GM12878 (cell line): ENCODE results near the gene AADACL2. TPM values are rescaled to one million over a fixed set of nuclear protein-coding genes. Genes with fewer than 3 reads are reported as not detected.

Experiments
- ATAC-seq: fragments of 200-7000 bp; cut with Tn5 transposase; 3 replicates; pipeline ENCODE4 v1.9.1; 2020; ENCODE audit warnings: mild to moderate bottlenecking, moderate library complexity
- BruUV-seq: library from RNA; stranded (reverse); fragments of 400-500 nt; replicated peaks from 2 replicates; lab custom pipeline; 2021; lab: Mats Ljungman, UMichigan
- CTCF ChIA-PET: fragments of 300-600 bp; sonication (Branson Sonifier 250); formaldehyde crosslinking; extraction: SDS; loops from one replicate; lab custom pipeline; 2021; ENCODE audit warnings: inconsistent platforms; lab: Yijun Ruan, JAX
- POLR2A ChIA-PET: fragments of 350-600 bp; formaldehyde crosslinking; extraction: SDS; loops from one replicate; lab custom pipeline; 2021; ENCODE audit warnings: inconsistent platforms; lab: Charles Lee
- RAD21 ChIA-PET: fragments of 300-600 bp; sonication (Branson Sonifier 250); formaldehyde crosslinking; loops from one replicate; lab custom pipeline; 2023; ENCODE audit warnings: antibody characterized with exemption; ENCODE audit not compliant: unreplicated experiment; lab: Charles Lee
- SMC1A ChIA-PET: fragments of 300-600 bp; sonication (Branson Sonifier 250); formaldehyde crosslinking; loops from one replicate; lab custom pipeline; 2023; ENCODE audit not compliant: unreplicated experiment, uncharacterized antibody; lab: Charles Lee
- DNase-seq: peaks from one replicate; pipeline ENCODE4 v3.0.0-alpha.2; 2011; ENCODE audit warnings: low read depth, low spot score
- FAIRE-seq: peaks from 3 replicates; lab custom pipeline; 2011; peaks lifted over from hg19 to GRCh38; lab: Jason Lieb, UNC
- H2AFZ ChIP-seq: 2 replicates; pipeline ENCODE4 v1.6.0; 2011; ENCODE audit warnings: low read depth, low read length, control low read depth; ENCODE audit not compliant: control insufficient read depth
- H3K27ac ChIP-seq: 2 replicates; pipeline ENCODE4 v1.5.1; 2011; ENCODE audit warnings: control low read depth; ENCODE audit not compliant: control insufficient read depth, insufficient read depth
- H3K27me3 ChIP-seq, 2 experiments: replicated peaks in 1 of 2; 2 replicates each; pipeline versions ENCODE4 v1.6.0 to v1.6.1; 2011; ENCODE audit warnings: low read length in 1 of 2; ENCODE audit not compliant: control insufficient read depth in 2 of 2, insufficient read depth in 2 of 2
- H3K36me3 ChIP-seq, 2 experiments: 2 replicates each; pipeline ENCODE4 v1.5.1; 2011; ENCODE audit warnings: low read length in 1 of 2; ENCODE audit not compliant: control insufficient read depth in 2 of 2, insufficient read depth in 2 of 2
- H3K4me1 ChIP-seq: 2 replicates; pipeline ENCODE4 v1.6.1; 2011; ENCODE audit warnings: mild to moderate bottlenecking, low read length, moderate library complexity, mixed read lengths; ENCODE audit not compliant: control insufficient read depth, insufficient read depth
- H3K4me2 ChIP-seq: 2 replicates; pipeline ENCODE4 v1.6.0; 2011; ENCODE audit warnings: control low read depth; ENCODE audit not compliant: control insufficient read depth, insufficient read depth
- H3K4me3 ChIP-seq: fragments of 200-600 bp; sonication (generic); 2 replicates; pipeline ENCODE4 v1.5.1; 2016
- H3K79me2 ChIP-seq: 2 replicates; pipeline ENCODE4 v1.6.0; 2011; ENCODE audit warnings: low read length; ENCODE audit not compliant: control insufficient read depth, insufficient read depth
- H3K9ac ChIP-seq: 2 replicates; pipeline ENCODE4 v1.8.0; 2011; ENCODE audit warnings: low read length, control low read depth, mixed read lengths; ENCODE audit not compliant: control insufficient read depth, insufficient read depth
- H3K9me3 ChIP-seq: replicated peaks from 3 replicates; pipeline ENCODE4 v1.5.1; 2011; ENCODE audit warnings: mild to moderate bottlenecking, low read length; ENCODE audit not compliant: control insufficient read depth, insufficient read depth
- H4K20me1 ChIP-seq: 2 replicates; pipeline ENCODE4 v1.6.0; 2011; ENCODE audit not compliant: control insufficient read depth, insufficient read depth
- BACH1 ChIP-seq: fragments of 450-650 bp; IDR thresholded peaks from 2 replicates; pipeline ENCODE4 v1.6.1; 2017; ENCODE audit warnings: mild to moderate bottlenecking, borderline replicate concordance
- HSF1 ChIP-seq: fragments of 150-350 bp; IDR thresholded peaks from 2 replicates; pipeline ENCODE4 v1.6.1; 2014; ENCODE audit warnings: mild to moderate bottlenecking, low read depth, low read length
- MEF2A ChIP-seq: IDR thresholded peaks from 2 replicates; pipeline ENCODE4 v1.6.1; 2011; ENCODE audit warnings: low read depth, mild to moderate bottlenecking, low read length, moderate library complexity; ENCODE audit not compliant: insufficient read depth
- MXI1 ChIP-seq: fragments of 150-350 bp; IDR thresholded peaks from 2 replicates; pipeline ENCODE4 v1.6.1; 2011; ENCODE audit warnings: low read depth, mild to moderate bottlenecking, inconsistent platforms, low read length, improper control_type of control experiment
- MYB ChIP-seq: fragments of 150-350 bp; IDR thresholded peaks from 2 replicates; pipeline ENCODE4 v1.6.1; 2014; ENCODE audit warnings: mild to moderate bottlenecking, low read depth, low read length, borderline replicate concordance
- NKRF ChIP-seq: fragments of 450-650 bp; conservative IDR thresholded peaks from 2 replicates; pipeline ENCODE4 v1.6.1; 2017; ENCODE audit warnings: mild to moderate bottlenecking, moderate library complexity
- NRF1 ChIP-seq: conservative IDR thresholded peaks from 2 replicates; pipeline ENCODE4 v1.6.1; 2011; ENCODE audit warnings: mild to moderate bottlenecking, low read depth, low read length, improper control_type of control experiment
- TCF12 ChIP-seq: IDR thresholded peaks from 2 replicates; pipeline ENCODE4 v1.6.1; 2011; ENCODE audit warnings: low read depth, mild to moderate bottlenecking, low read length
- ZBTB40 ChIP-seq: fragments of 450-650 bp; IDR thresholded peaks from 2 replicates; pipeline ENCODE4 v1.6.1; 2016; ENCODE audit warnings: mild to moderate bottlenecking, moderate library complexity, borderline replicate concordance
- WGBS: methylation state at CpG from one replicate; pipeline ENCODE4 v1.1.6; 2016; ENCODE audit warnings: low lambda C conversion rate; ENCODE audit not compliant: insufficient replicate concordance, insufficient coverage; ENCODE audit errors: missing lambda C conversion rate; 5-methylcytosine and 5-hydroxymethylcytosine counted together
- in situ Hi-C: fragments of 300-500 bp; cut with MboI; formaldehyde crosslinking; loops from 9 replicates; pipeline ENCODE4 v1.14.3; 2018; ENCODE audit warnings: mixed read lengths
- intact Hi-C: fragments of 100-400 bp; cut with micrococcal nuclease; formaldehyde crosslinking; loops from one replicate; pipeline ENCODE4 v1.14.2; 2022; ENCODE audit not compliant: unreplicated experiment
- polyA plus RNA-seq, 11 experiments: library from polyadenylated mRNA; depleted of rRNA in 4 of 11; unstranded in 6 of 11; stranded (reverse) in 5 of 11; fragments of >200 nt; fragmentation: Nextera tagmentation in 4 of 11; fragmentation: Illumina TruSeq in 1 of 11; extraction: Ambion mirVana in 4 of 11; extraction: Trizol in 1 of 11; gene quantifications; 1 replicate in 1 of 11; 2 replicates in 10 of 11; pipeline versions ENCODE4 v1.2.1 to v1.2.3, GENCODE V29; 2011 to 2016; ENCODE audit warnings: inconsistent platforms in 2 of 11, missing spikeins in 2 of 11, low read depth in 1 of 11
- total RNA-seq, 4 experiments: library from RNA; depleted of rRNA in 3 of 4; stranded (reverse); fragments of >200 nt in 3 of 4; fragmentation: Illumina TruSeq in 1 of 4; extraction: Trizol in 1 of 4; gene quantifications; 2 replicates each; pipeline versions ENCODE4 v1.2.1 to v1.2.3, GENCODE V29; 2013 to 2021

Gene AADACL2
- total and polyA plus RNA-seq, 10 of the 15 experiments (the other 5 are each of a cell fraction or from before 2014, with no cell fraction given) = not detected

DNA sequence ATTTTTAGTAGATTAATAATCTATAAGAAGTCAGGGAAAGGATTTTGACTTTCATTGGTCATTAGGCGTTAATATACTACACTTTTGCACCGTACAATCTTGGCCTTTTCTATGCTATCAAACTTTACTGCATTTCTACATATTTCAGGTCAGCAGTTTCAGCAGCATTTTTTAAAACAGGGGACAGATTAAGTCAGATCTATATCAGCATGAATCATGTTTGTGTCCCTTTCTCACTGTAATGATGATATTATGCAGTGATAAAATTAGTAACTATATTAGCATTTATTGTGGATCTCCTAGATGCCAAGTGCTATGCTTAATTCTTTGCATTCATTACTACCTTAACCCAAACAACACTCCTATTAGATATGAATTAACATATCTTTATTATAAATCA lies 59.9 kb downstream of the AADACL2 start (continued):
- TF ChIP-seq ZBTB40 (no peak), NRF1 (no peak), MYB (no peak)
- TF ChIP-seq, all 136 proteins: peak for 0

DNA sequence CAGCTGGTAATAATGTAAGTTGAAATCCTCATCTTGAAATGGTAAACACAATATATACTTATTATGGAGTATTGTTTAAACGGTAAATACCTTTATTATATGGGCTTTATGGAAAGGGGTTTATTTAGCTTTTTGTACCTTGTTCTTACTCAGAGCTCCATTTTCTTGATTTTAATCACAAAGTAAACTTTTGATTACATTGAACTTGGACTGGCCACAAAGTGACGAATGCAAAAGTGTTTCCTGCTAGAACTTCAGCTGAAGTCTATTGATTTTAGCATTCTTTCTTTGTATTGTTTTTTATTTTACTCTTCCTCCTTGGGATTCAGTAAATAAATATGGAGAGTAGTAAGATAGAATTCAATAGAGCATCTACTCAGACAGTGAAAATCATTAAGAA lies 60.4 kb downstream of the AADACL2 start:
- BruUV-seq = no TSS peak
- H3K27me3 ChIP-seq = no peaks in the 10 kb centered on the region
- H3K4me1 ChIP-seq = no peaks in the 10 kb centered on the region
- POLR2A ChIA-PET = interaction anchor here (1.2 kb wide), 1 partner anchor 9 kb away, joined by 4 read pairs; no protein-coding TSS in a partner anchor
- no peak overlapping the region for H3K4me2 ChIP-seq
- no peak for ATAC-seq
- no peak for DNase-seq
- no peak overlapping the region for H2AFZ ChIP-seq
- RAD21 ChIA-PET = no interaction called here
- SMC1A ChIA-PET = no interaction called here
- H4K20me1 ChIP-seq = no peaks in the 10 kb centered on the region
- H3K79me2 ChIP-seq = no peaks in the 10 kb centered on the region
- in situ Hi-C loops (no loop called here), intact Hi-C loops (no loop called here)
- no peaks in the 10 kb centered on the region for H3K36me3 ChIP-seq
- FAIRE-seq = no peak
- CTCF ChIA-PET = no interaction called here
- H3K9me3 ChIP-seq = no peaks in the 10 kb centered on the region
- no peak overlapping the region for H3K4me3 ChIP-seq
- no peak for TF ChIP-seq HSF1
- TF ChIP-seq NKRF = no peak
- no peak for TF ChIP-seq TCF12
- no peak for TF ChIP-seq MEF2A
- no peak for TF ChIP-seq MXI1
- TF ChIP-seq BACH1 = no peak
- TF ChIP-seq, all 136 proteins: peak for 0
- H3K9ac ChIP-seq = no peak overlapping the region
- H3K27ac ChIP-seq = no peak overlapping the region
- WGBS = 37% methylated on average over 2 of the region's 2 CpGs
